Measurements from ENCODE around the gene ACOT7.

ACOT7 gene

DNA sequence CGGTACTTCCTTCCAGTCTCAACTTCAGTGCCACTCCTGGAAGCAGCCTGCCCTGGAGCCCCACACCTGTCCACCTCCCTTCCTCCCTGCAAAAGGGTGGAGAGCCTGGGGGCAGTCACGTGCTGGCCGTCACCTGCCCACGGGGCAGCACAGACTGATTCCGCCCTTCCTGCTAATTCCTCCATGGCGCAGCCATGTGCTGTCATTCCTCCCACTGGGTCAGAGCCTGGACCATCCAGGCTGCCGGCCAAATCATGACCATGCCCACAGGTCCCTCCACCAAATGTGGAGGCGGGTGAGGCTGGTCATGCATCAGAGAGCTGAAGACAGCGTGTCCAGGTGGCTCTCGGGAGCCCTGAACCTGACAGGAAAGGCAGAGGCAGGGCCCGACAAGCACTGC is 108.2 kb downstream of the ACOT7 start:
- DNase-seq (ENCODE audit: low read depth), result no peak

GRCh38 chr1:6282577-6283270 is 110.8 kb downstream of the ACOT7 start:
- DNase-seq (ENCODE audit: low read depth), result no peak

DNA sequence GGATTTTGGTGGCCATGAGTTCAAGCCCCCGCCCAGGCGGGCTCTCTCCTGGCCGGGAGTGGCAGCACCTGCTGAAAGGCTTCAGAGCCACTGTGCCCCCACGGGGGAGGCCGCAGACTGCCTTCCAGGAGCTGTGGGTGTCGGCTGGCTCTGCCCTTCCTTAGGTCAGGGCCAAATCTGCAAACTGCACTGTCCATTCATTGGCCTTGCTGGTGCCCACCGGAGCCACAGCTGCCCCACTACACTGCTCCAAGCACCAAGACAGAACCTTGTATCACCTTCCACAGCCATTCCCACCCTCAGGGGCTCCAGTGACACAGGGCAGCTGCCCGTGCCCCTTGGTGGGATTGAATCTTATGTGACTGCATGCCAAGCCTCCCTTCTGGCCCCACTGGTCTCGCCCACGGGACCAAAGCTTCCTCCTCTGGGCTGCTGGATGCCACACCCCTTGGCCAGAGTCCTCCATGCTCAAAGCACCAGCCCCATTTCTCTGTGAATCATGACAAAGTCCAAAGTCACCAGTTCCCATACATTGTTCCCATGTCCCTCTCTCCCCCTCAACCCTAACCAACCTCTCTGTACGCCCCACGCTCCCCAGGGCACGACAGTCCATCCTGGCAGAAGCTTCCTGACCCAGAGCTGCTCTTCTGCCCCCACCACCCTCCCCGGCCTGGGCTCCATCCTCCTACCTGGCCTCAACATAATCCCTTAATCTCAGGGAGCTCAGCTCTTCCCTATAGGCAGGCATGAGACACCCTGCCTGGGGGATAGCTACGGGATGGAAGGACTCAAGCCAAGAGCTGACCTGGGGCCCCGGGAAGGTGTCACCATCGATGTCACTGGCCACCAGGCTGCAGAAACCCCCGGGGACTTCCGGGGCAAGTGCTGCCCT is 111.8 kb downstream of the ACOT7 start:
- DNase-seq (ENCODE audit: low read depth), result no peak

DNA sequence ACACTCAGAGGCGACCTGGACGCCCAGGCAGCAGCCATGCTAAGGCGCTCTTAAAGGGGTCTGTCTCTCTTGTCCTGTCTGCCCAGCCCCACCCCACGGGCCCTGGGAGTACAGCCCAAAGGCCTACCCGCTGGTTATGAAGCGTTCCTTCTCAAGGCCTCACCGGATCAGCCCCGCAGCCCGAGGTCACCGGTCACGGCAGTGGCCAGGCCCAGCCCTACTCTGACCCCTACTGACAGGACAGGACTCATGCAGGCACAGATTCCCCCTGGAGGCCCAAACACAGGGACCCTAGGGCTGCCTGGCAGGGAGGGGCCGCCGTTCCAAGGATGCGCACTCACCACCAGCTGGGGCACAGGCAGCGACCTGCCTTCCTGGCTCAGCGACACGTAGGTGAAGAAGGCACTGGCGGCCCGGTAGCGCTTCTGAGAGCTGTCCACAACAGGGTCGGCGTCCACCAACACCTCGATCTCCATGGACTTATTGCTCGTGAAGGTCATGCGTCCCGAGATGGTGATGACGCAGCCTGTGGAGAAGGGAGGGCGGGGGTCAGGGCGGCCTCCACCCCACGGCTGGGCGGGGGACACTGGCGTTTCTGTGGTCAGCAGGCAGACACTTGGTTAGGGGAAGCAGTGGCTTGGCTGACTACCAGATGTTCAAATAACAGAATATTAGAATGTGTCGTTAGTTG is 112.7 kb downstream of the ACOT7 start:
- DNase-seq (ENCODE audit: low read depth), result no peak

- no peak for DNase-seq (ENCODE audit: low read depth)
Measured at GRCh38 chr1:6279613-6280383, 113.8 kb downstream of the ACOT7 start.

- no peak for DNase-seq (ENCODE audit: low read depth)
Measured at GRCh38 chr1:6279066-6279465, 114.5 kb downstream of the ACOT7 start.

DNA sequence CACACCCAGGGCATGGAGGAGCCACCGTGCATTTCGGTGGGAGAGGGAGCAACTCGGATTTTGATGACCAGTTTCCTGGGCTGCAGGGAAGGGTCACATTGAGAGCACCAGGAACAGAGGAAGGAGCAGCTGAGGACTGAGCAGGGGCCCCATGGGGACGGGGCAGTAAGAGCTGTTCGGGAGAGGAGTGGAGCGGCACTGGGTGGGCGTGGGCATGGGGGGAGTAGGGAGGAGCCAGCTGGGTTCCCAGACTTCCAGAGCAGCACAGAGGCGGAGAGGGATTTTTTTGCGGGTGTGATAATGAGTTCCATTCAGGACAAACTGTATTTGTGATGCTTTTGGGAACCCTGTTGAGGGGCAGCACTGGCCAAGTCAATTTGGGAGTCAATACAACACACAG is 115.3 kb downstream of the ACOT7 start:
- no peak for DNase-seq (ENCODE audit: low read depth)

- no peak for DNase-seq (ENCODE audit: low read depth)
Measured at GRCh38 chr1:6276811-6277555, 116.6 kb downstream of the ACOT7 start.

- no peak for DNase-seq (ENCODE audit: low read depth)
Measured at GRCh38 chr1:6275826-6276782, 117.5 kb downstream of the ACOT7 start.

GRCh38 chr1:6274622-6275139 is 118.9 kb downstream of the ACOT7 start:
- DNase-seq (ENCODE audit: low read depth), result no peak

GRCh38 chr1:6274102-6274501 is 119.5 kb downstream of the ACOT7 start:
- DNase-seq (ENCODE audit: low read depth), result no peak

DNA sequence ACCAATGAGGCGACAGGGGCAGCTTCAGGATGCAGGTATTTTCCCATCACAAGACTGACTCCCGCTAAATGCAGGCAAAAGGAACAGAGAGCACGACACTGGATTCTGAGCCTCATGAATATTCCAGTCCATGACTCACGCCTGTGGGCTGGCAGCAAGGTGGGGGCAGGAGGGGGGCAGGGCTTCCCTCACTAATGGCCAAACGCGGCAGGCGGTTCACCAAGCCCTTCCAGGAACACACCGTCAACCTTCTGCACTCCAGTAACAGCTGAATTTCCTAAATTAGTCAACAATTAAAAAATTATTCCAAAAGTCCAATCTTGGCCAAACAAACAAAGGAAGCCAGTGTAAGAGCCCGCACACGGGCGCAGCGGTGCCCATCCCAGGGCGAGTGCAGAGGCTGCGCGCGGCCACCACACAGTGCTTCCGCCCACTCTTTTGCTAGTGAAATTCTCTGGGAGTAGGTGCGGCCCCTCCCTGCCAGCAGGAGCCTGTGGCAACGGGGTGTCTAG is 120.1 kb downstream of the ACOT7 start:
- no peak for DNase-seq (ENCODE audit: low read depth)

DNA sequence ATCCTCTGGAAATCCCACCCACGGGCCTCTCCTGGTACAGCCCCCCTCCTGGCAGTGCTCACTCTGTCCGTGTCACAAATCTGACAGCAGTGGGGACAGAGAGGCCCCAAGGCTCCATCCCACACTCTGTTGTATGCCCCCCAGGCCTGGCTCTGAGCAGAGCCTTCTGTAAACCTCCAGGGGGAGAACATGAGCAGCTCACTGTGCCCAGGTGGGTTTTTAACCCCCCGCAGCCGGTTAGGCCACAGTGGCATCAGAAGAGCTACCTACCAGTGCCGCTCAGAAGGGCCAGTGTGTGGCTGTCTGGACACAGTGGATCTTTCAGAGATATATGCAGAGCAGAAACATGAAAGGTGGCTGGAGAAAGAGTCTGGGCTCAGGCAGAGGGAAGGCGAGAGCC is 120.7 kb downstream of the ACOT7 start:
- DNase-seq (ENCODE audit: low read depth), result no peak

GRCh38 chr1:6272452-6272851 is 121.1 kb downstream of the ACOT7 start:
- DNase-seq (ENCODE audit: low read depth), result no peak

GRCh38 chr1:6271554-6271953 is 122.0 kb downstream of the ACOT7 start:
- no peak for DNase-seq (ENCODE audit: low read depth)

DNA sequence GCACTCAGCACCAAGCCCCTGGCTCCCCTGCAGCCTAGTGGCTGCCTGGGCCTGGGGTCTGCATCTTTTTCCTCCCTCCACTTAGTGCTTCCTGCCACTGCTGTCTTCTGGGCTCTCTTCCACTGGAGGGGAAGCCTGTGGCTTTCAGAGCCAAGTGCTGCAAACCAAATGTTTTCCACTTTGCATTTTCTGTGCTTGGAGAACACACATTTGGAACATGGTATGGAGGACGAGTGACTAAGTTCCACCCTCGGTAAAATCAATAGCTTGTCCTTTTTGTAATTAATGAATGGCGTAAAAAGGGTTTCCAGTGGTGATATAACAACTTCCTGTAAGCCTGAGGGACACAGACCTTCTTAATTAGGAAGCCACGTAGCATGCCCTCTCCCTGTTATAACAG is 122.6 kb downstream of the ACOT7 start:
- DNase-seq (ENCODE audit: low read depth), result no peak

DNA sequence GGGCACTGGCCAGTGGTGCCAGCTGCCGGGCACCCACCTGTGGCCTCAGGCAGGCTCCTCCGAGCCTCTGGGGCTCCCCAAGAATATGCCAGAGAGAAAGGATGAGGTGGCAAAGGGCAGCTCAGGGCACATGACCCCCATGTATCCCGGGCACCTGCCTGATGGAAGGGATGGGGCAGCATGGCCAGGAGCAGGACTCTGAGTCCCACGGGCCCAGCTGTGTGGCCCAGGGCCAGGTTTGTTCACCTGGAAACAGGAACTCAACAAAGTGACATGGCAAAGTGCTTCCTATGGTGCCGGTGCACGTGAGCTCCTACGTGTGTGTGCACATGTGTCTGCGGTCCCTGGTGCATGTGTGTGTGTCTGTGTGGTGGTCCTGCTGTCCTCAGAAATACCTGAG is 123.2 kb downstream of the ACOT7 start:
- DNase-seq (ENCODE audit: low read depth), result no peak

DNA sequence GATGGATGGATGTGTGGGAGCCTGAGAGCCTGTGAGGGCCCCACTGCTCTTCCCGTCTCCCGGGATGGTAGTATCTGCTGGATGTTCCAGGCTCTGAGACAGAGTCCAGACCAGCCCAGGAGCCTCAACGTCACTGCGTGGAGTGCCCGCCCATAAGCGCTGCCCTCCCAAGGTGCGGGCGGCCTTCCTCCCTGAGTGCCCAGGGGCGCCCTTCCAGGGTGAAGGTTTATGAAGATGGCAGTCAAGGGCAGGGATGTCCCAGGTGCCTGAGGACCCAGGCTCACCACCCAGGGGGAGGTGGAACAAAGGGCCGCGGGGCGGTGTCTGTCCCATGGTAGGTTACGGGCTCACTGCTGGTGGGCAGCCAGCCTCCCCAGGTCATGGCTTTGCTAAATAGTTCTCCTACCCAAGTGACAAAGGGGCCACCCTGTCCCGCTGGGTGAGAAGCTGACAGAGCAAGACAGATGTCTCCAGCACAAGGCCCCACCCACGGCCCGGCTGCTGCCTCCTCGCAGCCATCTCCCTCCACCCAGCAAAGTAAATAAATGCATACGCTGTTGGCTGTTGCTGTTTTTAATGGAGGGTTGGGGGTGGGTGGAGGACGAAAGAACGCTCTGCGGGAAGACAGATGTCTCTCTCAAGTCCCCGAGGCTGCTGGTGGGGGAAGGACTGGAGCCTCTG is 123.7 kb downstream of the ACOT7 start:
- no peak for DNase-seq (ENCODE audit: low read depth)

DNA sequence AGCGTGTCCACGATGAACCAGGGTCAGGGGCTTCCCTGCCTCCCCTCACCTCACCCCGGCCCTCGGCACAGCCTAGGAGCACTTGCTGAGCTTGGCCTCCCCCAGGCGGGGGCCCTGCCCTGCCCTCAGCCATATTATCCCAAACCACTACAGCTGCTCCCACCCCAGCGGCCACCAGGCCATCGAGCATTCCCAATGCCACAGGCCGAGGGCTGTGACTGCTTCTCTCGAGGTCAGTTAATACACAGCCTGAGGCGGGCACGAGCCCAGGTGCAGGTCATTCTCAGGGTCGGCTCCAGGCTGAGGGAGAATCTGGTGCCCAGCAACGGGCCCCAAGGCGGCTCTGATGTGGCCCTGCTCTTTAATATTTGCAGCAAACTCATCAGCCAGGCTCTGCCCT is 124.3 kb downstream of the ACOT7 start:
- DNase-seq (ENCODE audit: low read depth), result no peak

Data from activated T-helper 1 cell treated with Interleukin-2 at 50 U/mL for 16 hours (primary cell).